OCI-LY7 (cell line): ENCODE measurements around the gene AMDHD1.

Experiments
- EZH2phosphoT487 ChIP-seq: fragments of 200-600 bp; sonication (generic); IDR thresholded peaks from 2 replicates; pipeline ENCODE4 v1.6.1; 2018; ENCODE audit warnings: low read depth, borderline replicate concordance, mild to moderate bottlenecking, mixed run types, antibody characterized with exemption, low read length, moderate library complexity, mixed read lengths
- TF ChIP-seq, protein P1 (sequence below): fragments of 200-600 bp; sonication (generic); conservative IDR thresholded peaks from 2 replicates; pipeline ENCODE4 v1.5.1; 2014; ENCODE audit warnings: mild to moderate bottlenecking, antibody characterized with exemption, low read length, moderate library complexity, mixed read lengths

DNA sequence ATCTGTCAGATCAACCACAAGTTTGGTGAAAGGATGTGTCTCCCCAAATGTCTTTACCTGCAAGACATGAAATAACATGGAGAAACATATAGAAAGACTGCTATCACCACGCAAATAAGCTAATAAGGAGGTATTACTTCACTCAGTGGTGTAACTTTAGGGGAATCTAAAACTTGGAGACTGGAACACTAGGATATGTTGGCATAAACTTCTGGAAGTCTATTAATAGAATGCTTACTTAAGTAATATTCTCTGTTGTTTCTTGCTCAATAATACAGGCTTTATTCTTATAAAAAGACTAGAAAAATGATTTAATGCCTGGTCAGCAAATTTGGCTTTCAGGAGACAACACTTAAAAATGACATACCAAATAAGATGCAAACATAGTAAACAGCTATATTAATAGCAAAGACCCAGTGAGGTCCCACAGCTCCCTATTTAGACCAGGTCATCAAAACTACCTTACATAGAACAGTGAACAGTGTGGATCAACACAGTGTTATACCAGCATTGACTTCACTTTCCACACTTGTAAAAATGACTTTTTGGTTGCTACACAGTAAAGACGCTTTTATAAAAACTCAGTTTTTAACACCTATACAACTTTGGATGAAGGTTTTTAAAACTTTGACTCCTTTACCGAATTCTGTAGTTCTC, 71.9 kb downstream of the AMDHD1 start:
- TF ChIP-seq, protein P1, sequence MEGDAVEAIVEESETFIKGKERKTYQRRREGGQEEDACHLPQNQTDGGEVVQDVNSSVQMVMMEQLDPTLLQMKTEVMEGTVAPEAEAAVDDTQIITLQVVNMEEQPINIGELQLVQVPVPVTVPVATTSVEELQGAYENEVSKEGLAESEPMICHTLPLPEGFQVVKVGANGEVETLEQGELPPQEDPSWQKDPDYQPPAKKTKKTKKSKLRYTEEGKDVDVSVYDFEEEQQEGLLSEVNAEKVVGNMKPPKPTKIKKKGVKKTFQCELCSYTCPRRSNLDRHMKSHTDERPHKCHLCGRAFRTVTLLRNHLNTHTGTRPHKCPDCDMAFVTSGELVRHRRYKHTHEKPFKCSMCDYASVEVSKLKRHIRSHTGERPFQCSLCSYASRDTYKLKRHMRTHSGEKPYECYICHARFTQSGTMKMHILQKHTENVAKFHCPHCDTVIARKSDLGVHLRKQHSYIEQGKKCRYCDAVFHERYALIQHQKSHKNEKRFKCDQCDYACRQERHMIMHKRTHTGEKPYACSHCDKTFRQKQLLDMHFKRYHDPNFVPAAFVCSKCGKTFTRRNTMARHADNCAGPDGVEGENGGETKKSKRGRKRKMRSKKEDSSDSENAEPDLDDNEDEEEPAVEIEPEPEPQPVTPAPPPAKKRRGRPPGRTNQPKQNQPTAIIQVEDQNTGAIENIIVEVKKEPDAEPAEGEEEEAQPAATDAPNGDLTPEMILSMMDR = no peak
- TF ChIP-seq EZH2phosphoT487 = no peak
